Activated CD4-positive, alpha-beta T cell treated with anti-CD3 and anti-CD28 coated beads for 24 hours (primary cell): ENCODE results near the gene ECT2.
"Not testable (repeated sequence)": the region's sequence is repeated elsewhere in the genome, so short reads cannot be mapped to it uniquely, and the experiment has no call there.

ENCODE experiments used
- DNase-seq, 2 donors: peaks; one replicate each; pipeline ENCODE4 v3.0.0-alpha.2; 2020; ENCODE audit warnings: low read depth in 2 of 2

ECT2 gene

GRCh38 chr3:172813462-172813861, 62.9 kb downstream of the ECT2 start:
- DNase-seq: no peak

GRCh38 chr3:172814738-172815137, 64.2 kb downstream of the ECT2 start:
- no peak for DNase-seq

GRCh38 chr3:172815857-172816256, 65.3 kb downstream of the ECT2 start:
- no peak for DNase-seq

- DNase-seq: no peak
Observed at GRCh38 chr3:172816281-172816680, 65.8 kb downstream of the ECT2 start.

GRCh38 chr3:172816968-172817367, 66.4 kb downstream of the ECT2 start:
- DNase-seq: no peak

- DNase-seq: no peak
Observed at GRCh38 chr3:172820492-172820891, 70.0 kb downstream of the ECT2 start.

- DNase-seq: no peak
Observed at GRCh38 chr3:172824229-172824628, 73.7 kb downstream of the ECT2 start.

GRCh38 chr3:172827231-172827630, 76.7 kb downstream of the ECT2 start:
- DNase-seq: not testable (repeated sequence)

- no peak for DNase-seq
Observed at GRCh38 chr3:172832983-172833382, 82.5 kb downstream of the ECT2 start.

GRCh38 chr3:172836390-172836997, 86.0 kb downstream of the ECT2 start:
- peak in 1 of 2 donors; percentile 3 for DNase-seq

- DNase-seq: no peak
Observed at GRCh38 chr3:172839679-172840078, 89.2 kb downstream of the ECT2 start.

GRCh38 chr3:172840463-172840862, 89.9 kb downstream of the ECT2 start:
- DNase-seq: no peak

GRCh38 chr3:172840913-172841312, 90.4 kb downstream of the ECT2 start:
- DNase-seq: no peak

- no peak for DNase-seq
Observed at GRCh38 chr3:172844428-172844827, 93.9 kb downstream of the ECT2 start.

- no peak for DNase-seq
Observed at GRCh38 chr3:172846103-172846561, 95.6 kb downstream of the ECT2 start.

- no peak for DNase-seq
Observed at GRCh38 chr3:172846706-172847105, 96.2 kb downstream of the ECT2 start.

- DNase-seq: no peak
Observed at GRCh38 chr3:172847292-172847691, 96.8 kb downstream of the ECT2 start.

- no peak for DNase-seq
Observed at GRCh38 chr3:172848910-172849309, 98.4 kb downstream of the ECT2 start.

- no peak for DNase-seq
Observed at GRCh38 chr3:172853005-172853404, 102.5 kb downstream of the ECT2 start.

GRCh38 chr3:172853921-172854666, 103.6 kb downstream of the ECT2 start:
- no peak for DNase-seq

GRCh38 chr3:172855037-172855436, 104.5 kb downstream of the ECT2 start:
- no peak for DNase-seq

GRCh38 chr3:172856795-172857742, 106.5 kb downstream of the ECT2 start:
- DNase-seq: no peak
